Measurements from ENCODE around the gene RHOC.

The RHOC gene

GRCh38 chr1:112666946-112667345 is 40.0 kb downstream of the RHOC start:
- TF ChIP-seq, protein P1, sequence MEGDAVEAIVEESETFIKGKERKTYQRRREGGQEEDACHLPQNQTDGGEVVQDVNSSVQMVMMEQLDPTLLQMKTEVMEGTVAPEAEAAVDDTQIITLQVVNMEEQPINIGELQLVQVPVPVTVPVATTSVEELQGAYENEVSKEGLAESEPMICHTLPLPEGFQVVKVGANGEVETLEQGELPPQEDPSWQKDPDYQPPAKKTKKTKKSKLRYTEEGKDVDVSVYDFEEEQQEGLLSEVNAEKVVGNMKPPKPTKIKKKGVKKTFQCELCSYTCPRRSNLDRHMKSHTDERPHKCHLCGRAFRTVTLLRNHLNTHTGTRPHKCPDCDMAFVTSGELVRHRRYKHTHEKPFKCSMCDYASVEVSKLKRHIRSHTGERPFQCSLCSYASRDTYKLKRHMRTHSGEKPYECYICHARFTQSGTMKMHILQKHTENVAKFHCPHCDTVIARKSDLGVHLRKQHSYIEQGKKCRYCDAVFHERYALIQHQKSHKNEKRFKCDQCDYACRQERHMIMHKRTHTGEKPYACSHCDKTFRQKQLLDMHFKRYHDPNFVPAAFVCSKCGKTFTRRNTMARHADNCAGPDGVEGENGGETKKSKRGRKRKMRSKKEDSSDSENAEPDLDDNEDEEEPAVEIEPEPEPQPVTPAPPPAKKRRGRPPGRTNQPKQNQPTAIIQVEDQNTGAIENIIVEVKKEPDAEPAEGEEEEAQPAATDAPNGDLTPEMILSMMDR (IDR thresholded peaks at IDR 0.05; ENCODE audit: insufficient read depth, missing control alignments) = no peak
- FAIRE-seq (no peak), DNase-seq (ENCODE audit: insufficient read length, low spot score) (no peak)

DNA sequence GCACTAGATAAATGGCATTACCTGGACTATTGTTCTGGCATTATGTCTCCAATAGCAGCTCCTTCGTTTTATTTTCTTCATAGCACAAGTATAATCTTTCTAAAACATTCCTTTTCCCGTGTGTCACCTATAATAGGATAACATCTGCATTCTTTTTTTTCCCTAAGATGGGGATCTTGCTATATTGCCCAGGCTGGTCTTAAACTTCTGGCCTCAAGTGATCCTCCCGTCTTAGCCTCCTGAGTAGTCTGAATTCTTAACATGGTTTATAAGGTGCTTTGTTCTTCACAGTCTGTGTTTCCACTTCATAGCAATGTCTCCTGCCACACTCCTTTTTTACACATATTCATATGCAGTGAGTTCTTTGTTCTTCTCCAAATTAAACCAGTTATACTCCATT is 41.1 kb downstream of the RHOC start:
- FAIRE-seq (no peak), DNase-seq (ENCODE audit: insufficient read length, low spot score) (no peak)
- TF ChIP-seq, protein P1 (IDR thresholded peaks at IDR 0.05; ENCODE audit: insufficient read depth, missing control alignments) = no peak

DNA sequence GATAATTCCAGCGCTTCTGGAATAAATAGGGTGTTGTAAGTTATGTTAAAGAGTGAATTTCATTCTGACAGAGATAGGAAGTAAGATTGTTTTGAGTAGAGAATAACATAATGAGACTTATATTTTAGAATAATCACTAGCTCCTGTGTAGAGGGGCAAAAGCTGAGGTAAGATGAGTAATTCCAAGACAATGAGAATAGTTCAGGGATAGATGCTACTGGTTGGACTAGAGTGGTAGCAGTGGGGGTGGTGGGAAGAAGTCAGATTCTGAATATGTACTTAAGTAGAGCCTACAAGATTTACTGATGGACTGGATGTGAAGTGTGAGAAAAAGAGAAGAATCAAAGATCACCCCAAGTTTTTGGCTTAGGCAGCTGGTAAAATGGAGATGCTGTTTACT is 55.7 kb downstream of the RHOC start:
- FAIRE-seq = no peak
- TF ChIP-seq, protein P1 (IDR thresholded peaks at IDR 0.05; ENCODE audit: insufficient read depth, missing control alignments) = no peak
- DNase-seq (ENCODE audit: insufficient read length, low spot score) = no peak
